ENCODE data around the gene NAT10. TPM values are rescaled to one million over a fixed set of nuclear protein-coding genes. Genes with fewer than 3 reads are reported as not detected.

Gene NAT10
- polyA plus RNA-seq, 1 of the 3 experiments (the other 2 are of a cell fraction), result 31.0 TPM

DNA sequence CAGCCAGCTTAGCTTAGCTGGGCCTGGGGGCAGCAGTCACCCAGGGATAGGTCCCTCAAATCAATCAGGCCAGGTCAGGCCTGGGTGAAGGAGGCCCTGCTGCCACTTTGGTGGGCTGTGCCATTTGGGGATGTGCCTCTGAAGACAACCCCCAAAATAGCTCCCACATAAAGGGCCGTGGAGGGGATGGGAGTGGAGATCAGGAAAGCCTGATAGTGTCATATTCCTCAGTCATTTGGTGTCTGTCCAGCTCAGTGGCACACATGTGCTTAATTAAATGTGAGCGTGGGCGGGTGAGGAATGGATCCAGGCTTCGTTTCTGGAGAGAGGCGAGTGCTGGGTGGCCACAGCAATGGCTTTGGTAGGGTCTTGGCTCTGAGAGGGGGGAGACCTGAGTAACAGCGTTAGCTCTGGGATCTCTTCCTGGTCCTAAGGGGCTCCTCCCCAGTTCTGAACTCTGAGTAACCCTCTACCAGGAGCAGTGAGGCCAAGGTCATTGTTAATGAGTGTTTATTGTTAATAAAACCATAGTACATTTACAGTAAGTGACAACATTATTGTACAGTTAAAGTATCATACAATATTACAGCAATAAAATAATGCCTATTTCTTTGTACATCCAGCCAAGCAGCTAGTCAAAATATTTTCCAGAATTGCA lies 45.2 kb downstream of the NAT10 start (continued):
- TF ChIP-seq FOSL2 (IDR thresholded peaks at IDR 0.05; ENCODE audit: borderline replicate concordance, low read depth) (no peak), EP300 (IDR thresholded peaks at IDR 0.05; ENCODE audit: borderline replicate concordance in 1 of 2, low read depth in 1 of 2, low read length in 1 of 2) (peak in 1 of 2 experiments; percentile 73; a peak in 1 of 4 replicates), TCF12 (IDR thresholded peaks at IDR 0.05) (0 out of 2 replicates have a peak, but pooled peaks have one; percentile 13), RFX5 (IDR thresholded peaks at IDR 0.05; ENCODE audit: low read length) (no peak), RXRA (IDR thresholded peaks at IDR 0.05; ENCODE audit: borderline replicate concordance, low read depth) (no peak)
- TF ChIP-seq, protein P1, sequence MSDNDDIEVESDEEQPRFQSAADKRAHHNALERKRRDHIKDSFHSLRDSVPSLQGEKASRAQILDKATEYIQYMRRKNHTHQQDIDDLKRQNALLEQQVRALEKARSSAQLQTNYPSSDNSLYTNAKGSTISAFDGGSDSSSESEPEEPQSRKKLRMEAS (IDR thresholded peaks at IDR 0.05; ENCODE audit: low read depth), result no peak

DNA sequence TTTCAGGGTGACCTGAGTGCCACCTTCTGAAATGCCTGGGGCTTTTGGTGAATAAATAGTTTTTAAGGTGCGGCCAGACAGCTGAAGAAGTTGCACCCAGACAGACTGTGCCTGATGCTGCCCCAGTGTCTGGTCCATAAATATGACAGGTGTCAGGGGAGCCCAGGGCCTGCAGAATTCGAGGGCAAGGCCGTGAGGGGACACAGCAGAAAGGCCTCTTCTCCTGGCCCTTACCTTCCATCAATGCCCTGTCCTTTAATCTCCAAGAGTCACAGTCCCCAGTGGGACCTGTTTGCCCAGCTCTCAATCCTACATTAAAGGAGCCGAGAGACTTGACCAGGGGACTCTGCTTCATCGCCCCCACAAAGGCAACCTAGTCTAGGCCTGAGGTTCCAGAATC lies 45.7 kb downstream of the NAT10 start:
- Histone ChIP-seq H3K4me1 (ENCODE audit: control insufficient read depth in 1 of 2, insufficient read depth in 2 of 2, low read depth in 1 of 2, low read length in 1 of 2) (peaks cover 0 to 28% of the 10 kb centered on the region in 2 experiments; a peak in 3 of 4 replicates), H3K4me3 (ENCODE audit: low read depth in 2 of 2, low read length in 1 of 2) (no peak overlapping the region), H3K27me3 (ENCODE audit: insufficient read depth) (no peaks in the 10 kb centered on the region), H4K20me1 (ENCODE audit: insufficient read depth) (no peaks in the 10 kb centered on the region), H3K79me2 (ENCODE audit: insufficient read depth) (no peaks in the 10 kb centered on the region), H3K36me3 (replicated peaks in 1 of 2; ENCODE audit: control insufficient read depth in 1 of 2, insufficient read depth in 2 of 2, low read length in 1 of 2) (peaks cover 13 to 73% of the 10 kb centered on the region in 2 experiments), H2AFZ (ENCODE audit: low read depth) (no peak overlapping the region), H3K27ac (ENCODE audit: low read depth in 2 of 2, low read length in 1 of 2) (peak overlapping the region in 1 of 2 experiments; percentile 70; a peak in 2 of 4 replicates), H3K9me3 (no peaks in the 10 kb centered on the region), H3F3A (replicated peaks; ENCODE audit: insufficient read depth) (no peaks in the 10 kb centered on the region), H3K9me2 (no peaks in the 10 kb centered on the region), H3K9ac (no peak overlapping the region), H3K4me2 (no peak overlapping the region)
- POLR2A ChIA-PET, result interaction anchor here (2.5 kb wide), 1 partner anchor 206 kb away, joined by 13 read pairs; the partner anchor contains the start of gene ABTB2
- DNase-seq, result no peak
- WGBS (ENCODE audit: low lambda C conversion rate), result 89% methylated on average over 5 of the region's 5 CpGs
- TF ChIP-seq, protein P2, sequence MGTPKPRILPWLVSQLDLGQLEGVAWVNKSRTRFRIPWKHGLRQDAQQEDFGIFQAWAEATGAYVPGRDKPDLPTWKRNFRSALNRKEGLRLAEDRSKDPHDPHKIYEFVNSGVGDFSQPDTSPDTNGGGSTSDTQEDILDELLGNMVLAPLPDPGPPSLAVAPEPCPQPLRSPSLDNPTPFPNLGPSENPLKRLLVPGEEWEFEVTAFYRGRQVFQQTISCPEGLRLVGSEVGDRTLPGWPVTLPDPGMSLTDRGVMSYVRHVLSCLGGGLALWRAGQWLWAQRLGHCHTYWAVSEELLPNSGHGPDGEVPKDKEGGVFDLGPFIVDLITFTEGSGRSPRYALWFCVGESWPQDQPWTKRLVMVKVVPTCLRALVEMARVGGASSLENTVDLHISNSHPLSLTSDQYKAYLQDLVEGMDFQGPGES (IDR thresholded peaks at IDR 0.05; ENCODE audit: low read depth, low read length), result no peak
- TF ChIP-seq FOSL2 (IDR thresholded peaks at IDR 0.05; ENCODE audit: borderline replicate concordance, low read depth), result no peak
- TF ChIP-seq RXRA (IDR thresholded peaks at IDR 0.05; ENCODE audit: borderline replicate concordance, low read depth), result no peak
- TF ChIP-seq, protein P1 (IDR thresholded peaks at IDR 0.05; ENCODE audit: low read depth), result no peak
- no peak for TF ChIP-seq RCOR1 (IDR thresholded peaks at IDR 0.05; ENCODE audit: low read length)
- no peak for TF ChIP-seq EZH2phosphoT487 (IDR thresholded peaks at IDR 0.05; ENCODE audit: borderline replicate concordance, low read depth)
- no peak for TF ChIP-seq TCF12 (IDR thresholded peaks at IDR 0.05)
- no peak for TF ChIP-seq JUND (IDR thresholded peaks at IDR 0.05)
- CTCF ChIA-PET, result interaction anchor here (0.6 to 5.7 kb wide), 16 partner anchors 9 to 214 kb away, joined by 3 to 61 read pairs (median 4); partner anchors contain the start of gene ABTB2

All from SK-N-SH (cell line).